Ovary (tissue), 3 donors: ENCODE results near the gene SWSAP1.

Experiments
- CTCF ChIP-seq, 3 donors: fragments of 450-650 bp in 2 of 3; fragments of 200-600 bp in 1 of 3; IDR thresholded peaks; one replicate each; pipeline versions ENCODE4 v1.5.1 to v1.8.0; 2016 to 2022; ENCODE audit warnings: antibody characterized with exemption in 3 of 3, mild to moderate bottlenecking in 1 of 3
- EP300 ChIP-seq: sonication (generic); formaldehyde crosslinking; IDR thresholded peaks from one replicate; pipeline ENCODE4 v1.6.1; 2017; ENCODE audit warnings: antibody characterized with exemption
- POLR2A ChIP-seq: fragments of 450-650 bp; IDR thresholded peaks from one replicate; pipeline ENCODE4 v1.6.1; 2017; ENCODE audit warnings: antibody characterized with exemption, mild to moderate bottlenecking, moderate library complexity
- donor health status: DM: no; HTN: no; CAD: no.

DNA sequence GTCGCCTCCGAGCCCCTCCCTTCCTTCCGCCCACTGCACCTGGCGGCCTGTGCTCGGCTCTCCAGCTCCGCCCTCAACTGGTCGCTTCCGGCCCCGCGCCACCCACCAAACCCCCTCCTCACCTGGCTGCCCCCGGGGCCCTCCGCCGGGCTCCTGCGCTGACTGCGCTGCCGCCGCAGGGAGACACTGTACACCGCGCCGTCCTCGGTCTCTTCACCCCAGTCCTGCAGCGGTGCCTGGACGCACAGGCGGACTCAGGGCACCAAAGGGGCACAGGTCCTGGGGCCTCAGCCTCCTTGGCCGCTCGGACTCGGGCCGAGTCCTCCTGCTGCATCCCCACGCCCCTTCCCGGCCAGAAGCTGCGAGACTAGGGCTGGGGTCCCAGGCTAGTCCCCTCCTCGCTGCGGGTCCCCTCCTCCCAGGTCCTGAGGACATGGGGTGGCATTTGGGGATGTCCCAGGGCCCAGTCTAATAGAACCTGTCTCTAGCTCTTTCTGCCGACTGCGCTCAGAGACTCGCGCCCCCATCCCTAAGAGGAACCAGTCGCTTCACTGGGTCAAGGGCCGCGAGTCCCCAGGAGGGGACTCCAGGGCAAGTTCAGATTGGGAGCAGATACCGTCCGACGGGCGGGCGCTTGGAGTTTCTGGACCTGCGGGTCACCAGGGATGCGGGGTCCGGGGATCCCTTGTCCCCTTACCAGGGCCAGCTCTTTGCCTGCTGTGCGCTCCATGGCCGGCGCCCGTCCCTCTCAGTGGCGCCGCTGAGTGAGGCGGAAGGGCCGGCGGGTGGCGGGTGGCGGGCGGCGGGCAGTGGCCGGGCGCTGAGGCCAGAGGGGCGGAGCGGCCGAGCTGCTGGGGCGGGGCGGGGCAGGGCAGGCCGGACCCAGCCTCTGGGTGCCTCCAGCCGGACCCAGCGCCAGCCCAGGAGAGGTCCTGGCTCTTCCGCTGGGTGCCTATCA lies 44.4 kb downstream of the SWSAP1 start, which contains the start of gene RGL3:
- TF ChIP-seq EP300: no peak
- TF ChIP-seq CTCF (IDR thresholded peaks at IDR 0.05): no peak
- no peak for TF ChIP-seq POLR2A
